Upper lobe of left lung (tissue), 6 donors: ENCODE data around the gene TBX21. TPM values are rescaled to one million over a fixed set of nuclear protein-coding genes. Genes with fewer than 3 reads are reported as not detected.

ENCODE experiments used
- ATAC-seq, 2 donors: fragments of 200-7000 bp; cut with Tn5 transposase; one replicate each; pipeline ENCODE4 v1.9.1; 2022; ENCODE audit warnings: mild to moderate bottlenecking in 2 of 2, moderate library complexity in 2 of 2; ENCODE audit not compliant: low FRiP score in 2 of 2
- DNase-seq, 2 donors: peaks; one replicate each; pipeline ENCODE4 v3.0.0-alpha.2; 2019 to 2020
- H3K27ac ChIP-seq, 4 donors: fragments of 200-600 bp; sonication (generic); one replicate each; pipeline ENCODE4 v1.5.1; 2016 to 2019
- H3K27me3 ChIP-seq, 4 donors: fragments of 200-600 bp; sonication (generic); one replicate each; pipeline ENCODE4 v1.5.1; 2017 to 2019
- H3K36me3 ChIP-seq, 4 donors: fragments of 200-600 bp; sonication (generic); one replicate each; pipeline ENCODE4 v1.5.1; 2016 to 2019
- H3K4me1 ChIP-seq, 4 donors: fragments of 200-600 bp; sonication (generic); one replicate each; pipeline ENCODE4 v1.5.1; 2018 to 2019
- H3K4me3 ChIP-seq, 4 donors: fragments of 200-600 bp; sonication (generic); one replicate each; pipeline ENCODE4 v1.5.1; 2017 to 2019; ENCODE audit warnings: mild to moderate bottlenecking in 2 of 4, moderate library complexity in 1 of 4
- H3K9me3 ChIP-seq, 4 donors: fragments of 200-600 bp; sonication (generic); one replicate each; pipeline ENCODE4 v1.5.1; 2018 to 2019
- EP300 ChIP-seq, 4 donors: sonication (generic); formaldehyde crosslinking; IDR thresholded peaks; one replicate each; pipeline ENCODE4 v1.5.1; 2017; ENCODE audit warnings: antibody characterized with exemption in 4 of 4, control low read depth in 2 of 4
- POLR2A ChIP-seq, 4 donors: fragments of 450-650 bp; IDR thresholded peaks; one replicate each; pipeline ENCODE4 v1.5.1; 2016 to 2017; ENCODE audit warnings: antibody characterized with exemption in 4 of 4, mild to moderate bottlenecking in 2 of 4
- POLR2AphosphoS5 ChIP-seq, 2 donors: sonication (generic); formaldehyde crosslinking; IDR thresholded peaks; one replicate each; pipeline ENCODE4 v1.5.1; 2017; ENCODE audit warnings: antibody characterized with exemption in 2 of 2
- WGBS, 2 donors: methylation state at CpG; one replicate each; pipeline ENCODE4 v1.1.5; 2017 to 2018; 5-methylcytosine and 5-hydroxymethylcytosine counted together
- total RNA-seq, 6 donors: library from RNA; depleted of rRNA in 4 of 6; stranded (reverse); fragments of >200 nt in 4 of 6; gene quantifications; one replicate each; pipeline versions ENCODE4 v1.1.0 to v1.2.1, GENCODE V29; 2016 to 2021
- TF ChIP-seq, protein P1 (sequence below), 6 experiments: fragments of 450-650 bp in 4 of 6; fragments of 200-600 bp in 2 of 6; sonication (generic) in 2 of 6; IDR thresholded peaks; one replicate each; pipeline ENCODE4 v1.5.1; 2016 to 2019; ENCODE audit warnings: antibody characterized with exemption in 6 of 6
- donor health status: DM: no; HTN: no; CAD: no; lungs with moderate emphysema.
- donor health status: DM: no; HTN: yes; CAD: no; lungs with severe emphysema.

The TBX21 gene
- total RNA-seq, 6 donors from 2014 or later: 2.0 to 5.2 (median 3.4) TPM

DNA sequence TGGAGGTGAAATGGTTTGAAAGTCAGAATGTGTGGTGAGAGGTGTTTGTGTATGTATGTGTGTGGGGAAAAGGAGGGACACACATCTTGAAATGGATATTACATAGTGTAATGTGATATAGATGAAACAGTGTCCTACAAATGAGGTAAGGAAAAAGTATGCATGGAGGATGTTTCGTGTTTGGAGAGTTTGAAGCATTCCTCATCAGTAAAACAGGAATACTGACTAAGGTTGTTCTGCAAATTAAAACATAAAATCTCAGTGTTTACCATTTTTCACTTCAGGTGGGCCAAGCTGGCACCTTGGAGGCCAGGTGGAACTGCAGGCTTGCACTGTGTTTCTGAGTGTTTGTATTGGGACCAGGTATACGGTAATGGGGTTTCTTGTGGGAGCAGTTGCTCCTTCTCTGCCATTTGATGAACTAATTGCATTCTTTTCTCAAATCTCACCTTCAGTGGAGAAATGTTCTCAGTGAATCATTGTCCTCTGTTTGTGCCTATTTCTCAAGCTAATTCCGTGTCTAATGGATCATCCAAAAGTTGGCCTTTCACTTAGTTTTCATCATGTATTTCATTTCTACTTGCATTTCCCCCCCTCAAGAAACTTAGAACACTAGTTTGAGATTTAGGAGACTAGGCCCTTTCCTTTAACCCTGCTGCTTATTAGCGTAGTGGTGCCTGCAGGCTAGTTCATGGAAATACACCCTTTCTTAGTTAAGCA, 47.3 kb upstream of the TBX21 start:
- TF ChIP-seq, protein P1, sequence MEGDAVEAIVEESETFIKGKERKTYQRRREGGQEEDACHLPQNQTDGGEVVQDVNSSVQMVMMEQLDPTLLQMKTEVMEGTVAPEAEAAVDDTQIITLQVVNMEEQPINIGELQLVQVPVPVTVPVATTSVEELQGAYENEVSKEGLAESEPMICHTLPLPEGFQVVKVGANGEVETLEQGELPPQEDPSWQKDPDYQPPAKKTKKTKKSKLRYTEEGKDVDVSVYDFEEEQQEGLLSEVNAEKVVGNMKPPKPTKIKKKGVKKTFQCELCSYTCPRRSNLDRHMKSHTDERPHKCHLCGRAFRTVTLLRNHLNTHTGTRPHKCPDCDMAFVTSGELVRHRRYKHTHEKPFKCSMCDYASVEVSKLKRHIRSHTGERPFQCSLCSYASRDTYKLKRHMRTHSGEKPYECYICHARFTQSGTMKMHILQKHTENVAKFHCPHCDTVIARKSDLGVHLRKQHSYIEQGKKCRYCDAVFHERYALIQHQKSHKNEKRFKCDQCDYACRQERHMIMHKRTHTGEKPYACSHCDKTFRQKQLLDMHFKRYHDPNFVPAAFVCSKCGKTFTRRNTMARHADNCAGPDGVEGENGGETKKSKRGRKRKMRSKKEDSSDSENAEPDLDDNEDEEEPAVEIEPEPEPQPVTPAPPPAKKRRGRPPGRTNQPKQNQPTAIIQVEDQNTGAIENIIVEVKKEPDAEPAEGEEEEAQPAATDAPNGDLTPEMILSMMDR (IDR thresholded peaks at IDR 0.05): no peak
- TF ChIP-seq EP300 (IDR thresholded peaks at IDR 0.05) (no peak), POLR2A (IDR thresholded peaks at IDR 0.05) (no peak), POLR2AphosphoS5 (IDR thresholded peaks at IDR 0.05) (no peak)

DNA sequence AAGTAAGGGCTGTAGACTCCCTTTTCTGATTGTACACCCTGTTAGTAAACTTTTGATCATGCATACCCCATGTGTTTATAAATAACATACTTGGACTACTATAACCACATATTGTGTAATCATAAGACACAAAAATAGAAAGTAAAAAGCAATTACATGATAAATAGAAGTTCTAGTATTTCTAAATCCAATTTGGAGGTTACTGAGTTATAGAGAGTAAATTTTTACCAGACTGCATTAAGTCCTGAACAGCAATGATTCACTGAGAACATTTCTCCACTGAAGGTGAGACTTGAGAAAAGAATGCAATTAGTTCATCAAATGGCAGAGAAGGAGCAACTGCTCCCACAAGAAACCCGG, 46.8 kb upstream of the TBX21 start:
- TF ChIP-seq, protein P1 (IDR thresholded peaks at IDR 0.05): no peak
- no peak for TF ChIP-seq POLR2AphosphoS5 (IDR thresholded peaks at IDR 0.05)
- no peak for TF ChIP-seq POLR2A (IDR thresholded peaks at IDR 0.05)
- no peak for TF ChIP-seq EP300 (IDR thresholded peaks at IDR 0.05)
- Histone ChIP-seq H3K27ac (peak overlapping the region in 1 of 4 donors; percentile 27), H3K9me3 (no peaks in the 10 kb centered on the region), H3K4me1 (peaks cover 0 to 8% (median 3%) of the 10 kb centered on the region in 4 donors), H3K36me3 (peaks cover 4 to 44% (median 22%) of the 10 kb centered on the region in 4 donors), H3K4me3 (no peak overlapping the region), H3K27me3 (no peaks in the 10 kb centered on the region)
- WGBS, 2 donors: 71 to 72% methylated on average over 1 of the region's 1 CpG
- ATAC-seq (no peak), DNase-seq (no peak)

More for the DNA sequence above, 47.3 kb upstream of the TBX21 start:
- peaks cover 8 to 49% (median 28%) of the 10 kb centered on the region in 4 donors for H3K36me3 ChIP-seq
- H3K4me3 ChIP-seq: no peak overlapping the region
- peaks cover 0 to 8% (median 2%) of the 10 kb centered on the region in 4 donors for H3K4me1 ChIP-seq
- DNase-seq (no peak), ATAC-seq (no peak)
- H3K27ac ChIP-seq: peak overlapping the region in 1 of 4 donors; percentile 27
- 92 to 93% methylated on average over 4 of the region's 4 CpGs for WGBS, 2 donors
- no peaks in the 10 kb centered on the region for H3K27me3 ChIP-seq
- H3K9me3 ChIP-seq: no peaks in the 10 kb centered on the region

DNA sequence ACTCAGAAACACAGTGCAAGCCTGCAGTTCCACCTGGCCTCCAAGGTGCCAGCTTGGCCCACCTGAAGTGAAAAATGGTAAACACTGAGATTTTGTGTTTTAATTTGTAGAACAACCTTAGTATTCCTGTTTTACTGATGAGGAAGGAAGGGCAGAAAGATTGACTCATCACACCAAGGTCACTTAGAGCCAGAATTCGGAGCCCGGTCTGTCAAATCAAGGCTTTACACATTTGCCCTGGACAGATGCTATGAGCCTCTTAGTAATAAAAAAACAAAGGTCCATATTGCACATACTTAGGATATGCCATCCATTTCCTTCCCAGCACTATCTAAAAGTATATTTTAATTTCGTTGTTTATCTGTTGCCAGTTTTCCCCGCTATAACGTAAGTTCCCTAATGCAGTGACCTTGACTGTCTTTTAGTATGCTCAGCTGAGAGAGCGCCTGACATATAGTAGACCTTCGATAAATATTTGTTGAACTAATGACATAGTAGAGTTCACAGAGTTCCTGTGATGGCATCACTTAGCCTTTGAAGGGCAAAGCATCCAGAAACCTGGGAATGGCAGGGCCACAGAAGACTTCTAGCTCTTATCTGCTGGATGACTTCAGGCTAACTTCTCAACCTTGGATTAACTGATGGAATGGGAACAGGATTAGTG, 46.2 kb upstream of the TBX21 start:
- Histone ChIP-seq H3K27ac (peak overlapping the region in 1 of 4 donors; percentile 54), H3K4me3 (no peak overlapping the region), H3K4me1 (peaks cover 0 to 8% (median 6%) of the 10 kb centered on the region in 4 donors), H3K36me3 (peaks cover 4 to 39% (median 18%) of the 10 kb centered on the region in 4 donors), H3K27me3 (no peaks in the 10 kb centered on the region), H3K9me3 (no peaks in the 10 kb centered on the region)
- DNase-seq: no peak
- 76 to 77% methylated on average over 7 of the region's 7 CpGs for WGBS, 2 donors
- no peak for ATAC-seq
- no peak for TF ChIP-seq POLR2A (IDR thresholded peaks at IDR 0.05)
- TF ChIP-seq POLR2AphosphoS5 (IDR thresholded peaks at IDR 0.05): no peak
- TF ChIP-seq, protein P1 (IDR thresholded peaks at IDR 0.05): no peak
- no peak for TF ChIP-seq EP300 (IDR thresholded peaks at IDR 0.05)

DNA sequence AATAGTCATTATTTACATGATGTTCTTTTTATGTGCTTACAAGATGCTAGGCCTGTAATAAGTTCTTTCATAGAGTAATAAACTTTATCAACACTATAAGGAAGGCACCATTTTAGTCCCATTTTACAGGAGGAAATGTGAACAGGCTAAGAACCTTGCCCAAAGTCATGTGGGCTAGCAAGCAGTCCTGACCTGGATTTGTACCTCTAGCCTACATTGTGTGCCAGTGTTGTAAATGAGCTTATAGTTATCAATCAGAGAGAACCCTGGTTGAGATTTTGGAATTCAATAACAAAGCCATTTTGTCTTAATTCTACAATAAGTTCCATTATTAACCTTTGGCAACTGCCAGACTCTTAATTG, 45.7 kb upstream of the TBX21 start:
- Histone ChIP-seq H3K4me3 (no peak overlapping the region), H3K36me3 (peaks cover 3 to 34% (median 13%) of the 10 kb centered on the region in 4 donors), H3K27ac (peak overlapping the region in 1 of 4 donors; percentile 54), H3K9me3 (no peaks in the 10 kb centered on the region), H3K4me1 (peaks cover 1 to 8% (median 6%) of the 10 kb centered on the region in 4 donors), H3K27me3 (no peaks in the 10 kb centered on the region)
- no peak for DNase-seq
- no peak for ATAC-seq
- TF ChIP-seq POLR2AphosphoS5 (IDR thresholded peaks at IDR 0.05) (no peak), POLR2A (IDR thresholded peaks at IDR 0.05) (no peak), EP300 (IDR thresholded peaks at IDR 0.05) (no peak)

DNA sequence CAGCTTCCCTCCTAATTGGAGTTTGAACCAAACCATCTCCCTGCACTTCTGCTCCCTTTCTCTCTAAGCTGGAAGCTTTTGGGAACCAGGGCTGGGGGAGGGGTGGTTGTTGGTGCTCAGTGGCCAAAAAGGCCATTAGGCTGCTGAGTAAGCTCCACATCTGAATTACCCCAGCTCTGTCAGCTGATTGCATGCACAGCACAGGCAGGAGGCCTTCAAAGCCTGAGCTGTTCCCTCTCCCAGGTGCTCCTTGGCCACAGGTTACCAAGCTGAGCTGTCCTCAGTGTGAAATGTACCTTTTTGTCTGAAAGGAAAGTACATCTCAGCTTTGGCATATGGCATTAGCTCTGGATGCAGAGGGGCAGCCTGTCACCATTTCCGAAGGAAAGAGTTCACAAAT, 45.3 kb upstream of the TBX21 start:
- Histone ChIP-seq H3K4me1 (peaks cover 5 to 11% (median 9%) of the 10 kb centered on the region in 4 donors), H3K27me3 (no peaks in the 10 kb centered on the region), H3K27ac (peak overlapping the region in 1 of 4 donors; percentile 4), H3K9me3 (no peaks in the 10 kb centered on the region), H3K4me3 (no peak overlapping the region), H3K36me3 (peaks cover 0 to 29% (median 9%) of the 10 kb centered on the region in 4 donors)
- ATAC-seq: no peak
- TF ChIP-seq, protein P1 (IDR thresholded peaks at IDR 0.05): no peak
- TF ChIP-seq POLR2AphosphoS5 (IDR thresholded peaks at IDR 0.05) (no peak), POLR2A (IDR thresholded peaks at IDR 0.05) (no peak), EP300 (IDR thresholded peaks at IDR 0.05) (no peak)
- DNase-seq: no peak
- 78 to 88% methylated on average over 1 of the region's 1 CpG for WGBS, 2 donors
